Osteoblast (primary cell): ENCODE measurements around the gene CDC42EP5. TPM values are rescaled to one million over a fixed set of nuclear protein-coding genes. Genes with fewer than 3 reads are reported as not detected.

Source experiments
- DNase-seq: peaks from one replicate; pipeline ENCODE4 v3.0.0; 2011; ENCODE audit warnings: low spot score, mixed read lengths; ENCODE audit not compliant: insufficient read length; ENCODE audit errors: missing footprints
- H2AFZ ChIP-seq: 2 replicates; pipeline ENCODE4 v1.6.0; 2011; ENCODE audit warnings: mild to moderate bottlenecking, low read length
- H3K27ac ChIP-seq: 2 replicates; pipeline ENCODE4 v1.5.1; 2011; ENCODE audit warnings: mild to moderate bottlenecking, low read depth, low read length, moderate library complexity
- H3K27me3 ChIP-seq: 2 replicates; pipeline ENCODE4 v1.6.0; 2012; ENCODE audit warnings: mild to moderate bottlenecking, control low read depth, inconsistent platforms, low read length, moderate library complexity; ENCODE audit not compliant: insufficient read depth
- H3K36me3 ChIP-seq: 2 replicates; pipeline ENCODE4 v1.5.1; 2011; ENCODE audit warnings: mild to moderate bottlenecking, low read length, control low read depth, moderate library complexity; ENCODE audit not compliant: insufficient read depth
- H3K4me1 ChIP-seq: 2 replicates; pipeline ENCODE4 v1.5.1; 2011; ENCODE audit warnings: mild to moderate bottlenecking, low read length, control low read depth, moderate library complexity; ENCODE audit not compliant: insufficient read depth
- H3K4me2 ChIP-seq: 2 replicates; pipeline ENCODE4 v1.6.0; 2011; ENCODE audit warnings: mild to moderate bottlenecking, low read length; ENCODE audit not compliant: insufficient read depth
- H3K4me3 ChIP-seq: fragments of 200-600 bp; sonication (generic); 3 replicates; pipeline ENCODE4 v1.5.1; 2012; ENCODE audit warnings: mild to moderate bottlenecking, low read length, inconsistent platforms; ENCODE audit not compliant: insufficient read depth
- H3K79me2 ChIP-seq: 2 replicates; pipeline ENCODE4 v1.6.0; 2012; ENCODE audit warnings: mild to moderate bottlenecking, low read length, control low read depth, inconsistent platforms; ENCODE audit not compliant: insufficient read depth
- H3K9me3 ChIP-seq: 2 replicates; pipeline ENCODE4 v1.5.1; 2011; ENCODE audit warnings: low read depth, low read length, control low read depth
- H4K20me1 ChIP-seq: 2 replicates; pipeline ENCODE4 v1.6.0; 2012; ENCODE audit warnings: mild to moderate bottlenecking, low read length, control low read depth; ENCODE audit not compliant: insufficient read depth
- total RNA-seq: library from RNA; depleted of rRNA; stranded (reverse); fragments of >200 nt; gene quantifications from 2 replicates; pipeline ENCODE4 v1.2.3, GENCODE V29; 2012
- TF ChIP-seq, protein P1 (sequence below): IDR thresholded peaks from 2 replicates; pipeline ENCODE4 v1.5.1; 2011; ENCODE audit warnings: mild to moderate bottlenecking, low read depth, low read length, moderate library complexity; ENCODE audit errors: extremely low read depth

The CDC42EP5 gene
- total RNA-seq, 1 donor = 18.8 TPM

DNA sequence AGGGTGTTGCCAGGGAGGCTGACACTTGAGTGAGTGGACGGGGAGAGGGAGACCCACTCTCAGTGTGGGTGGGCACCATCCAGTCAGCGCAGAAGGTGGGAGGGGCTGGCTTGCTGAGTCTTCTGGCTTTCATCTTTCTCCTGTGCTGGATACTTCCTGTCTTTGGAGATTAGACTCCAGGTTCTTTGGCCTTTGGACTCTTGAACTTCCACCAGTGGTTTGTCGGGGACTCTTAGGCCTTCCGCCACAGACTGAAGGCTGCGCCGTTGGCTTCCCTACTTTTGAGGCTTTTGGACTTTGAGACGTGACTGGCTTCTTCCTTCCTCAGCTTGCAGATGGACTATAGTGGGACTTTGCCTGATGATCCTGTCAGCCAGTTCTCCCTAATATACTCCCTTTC is 28.4 kb downstream of the CDC42EP5 start:
- Histone ChIP-seq H2AFZ (no peak overlapping the region), H3K36me3 (peaks cover 12% of the 10 kb centered on the region)
- TF ChIP-seq, protein P1, sequence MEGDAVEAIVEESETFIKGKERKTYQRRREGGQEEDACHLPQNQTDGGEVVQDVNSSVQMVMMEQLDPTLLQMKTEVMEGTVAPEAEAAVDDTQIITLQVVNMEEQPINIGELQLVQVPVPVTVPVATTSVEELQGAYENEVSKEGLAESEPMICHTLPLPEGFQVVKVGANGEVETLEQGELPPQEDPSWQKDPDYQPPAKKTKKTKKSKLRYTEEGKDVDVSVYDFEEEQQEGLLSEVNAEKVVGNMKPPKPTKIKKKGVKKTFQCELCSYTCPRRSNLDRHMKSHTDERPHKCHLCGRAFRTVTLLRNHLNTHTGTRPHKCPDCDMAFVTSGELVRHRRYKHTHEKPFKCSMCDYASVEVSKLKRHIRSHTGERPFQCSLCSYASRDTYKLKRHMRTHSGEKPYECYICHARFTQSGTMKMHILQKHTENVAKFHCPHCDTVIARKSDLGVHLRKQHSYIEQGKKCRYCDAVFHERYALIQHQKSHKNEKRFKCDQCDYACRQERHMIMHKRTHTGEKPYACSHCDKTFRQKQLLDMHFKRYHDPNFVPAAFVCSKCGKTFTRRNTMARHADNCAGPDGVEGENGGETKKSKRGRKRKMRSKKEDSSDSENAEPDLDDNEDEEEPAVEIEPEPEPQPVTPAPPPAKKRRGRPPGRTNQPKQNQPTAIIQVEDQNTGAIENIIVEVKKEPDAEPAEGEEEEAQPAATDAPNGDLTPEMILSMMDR = no peak

DNA sequence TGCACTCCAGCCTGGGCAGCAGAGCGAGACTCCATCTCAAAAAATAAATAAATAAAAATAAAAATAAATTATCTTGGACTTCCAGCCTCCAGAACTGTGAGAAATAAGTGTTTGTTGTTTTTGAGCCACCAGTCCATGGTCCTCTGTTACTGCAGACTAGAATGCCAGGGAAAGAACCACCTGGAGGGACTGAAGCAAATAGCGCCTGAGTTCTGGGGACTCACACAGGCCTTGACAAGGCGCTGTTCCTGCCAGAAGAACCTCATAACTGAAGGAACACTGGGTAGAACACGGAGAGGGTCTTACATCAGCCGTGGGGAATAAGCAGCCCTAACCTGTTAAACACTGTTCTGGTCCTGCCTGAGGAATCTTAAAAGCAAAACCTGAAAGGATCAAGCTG is 32.5 kb downstream of the CDC42EP5 start:
- H2AFZ ChIP-seq = no peak overlapping the region
- no peak for DNase-seq
- no peak overlapping the region for H3K4me2 ChIP-seq
- H4K20me1 ChIP-seq = peaks cover 13% of the 10 kb centered on the region
- H3K9me3 ChIP-seq = no peaks in the 10 kb centered on the region
- H3K79me2 ChIP-seq = peaks cover 8% of the 10 kb centered on the region
- H3K36me3 ChIP-seq = peaks cover 11% of the 10 kb centered on the region
- no peak overlapping the region for H3K27ac ChIP-seq
- TF ChIP-seq, protein P1 = no peak
- H3K4me1 ChIP-seq = no peaks in the 10 kb centered on the region
- no peak overlapping the region for H3K4me3 ChIP-seq
- H3K27me3 ChIP-seq = no peaks in the 10 kb centered on the region

More for the DNA sequence above, 28.4 kb downstream of the CDC42EP5 start:
- Histone ChIP-seq H3K4me2 (no peak overlapping the region), H4K20me1 (peaks cover 7% of the 10 kb centered on the region), H3K4me3 (no peak overlapping the region), H3K4me1 (peaks cover 10% of the 10 kb centered on the region), H3K79me2 (peaks cover 33% of the 10 kb centered on the region), H3K9me3 (no peaks in the 10 kb centered on the region), H3K27me3 (no peaks in the 10 kb centered on the region), H3K27ac (no peak overlapping the region)
- no peak for DNase-seq

DNA sequence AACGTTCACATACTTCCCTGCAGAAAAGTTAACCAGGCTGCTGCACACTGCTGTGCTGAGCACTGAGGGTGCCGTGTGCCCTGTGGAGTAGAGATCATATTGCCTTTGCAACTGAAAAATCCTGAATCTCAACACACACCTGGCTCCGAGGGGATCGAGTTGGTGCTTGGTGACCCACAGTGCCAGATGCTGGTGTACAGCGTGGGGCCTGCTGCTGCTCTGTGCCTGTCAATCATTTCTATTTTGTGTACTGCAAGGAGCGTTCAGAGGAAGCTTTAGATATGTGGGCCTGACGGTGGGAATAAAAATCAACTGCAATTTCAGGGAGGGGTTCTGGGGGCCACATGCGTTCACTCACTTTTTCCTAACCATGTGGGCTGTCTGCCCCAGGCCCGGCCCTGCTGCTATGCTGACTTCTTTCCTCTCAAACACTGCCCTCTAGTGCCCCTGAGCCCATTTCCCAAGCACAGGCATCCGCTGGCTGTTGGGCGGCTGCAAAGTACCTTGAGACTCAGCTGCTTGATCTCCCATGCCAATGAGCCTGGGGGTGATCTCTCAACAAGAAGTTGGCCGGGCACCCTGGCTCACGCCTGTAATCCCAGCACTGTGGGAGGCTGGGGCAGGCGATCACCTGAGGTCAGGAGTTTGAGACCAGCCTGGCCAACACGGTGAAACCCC is 33.8 kb downstream of the CDC42EP5 start:
- H3K4me1 ChIP-seq = no peaks in the 10 kb centered on the region
- peaks cover 8% of the 10 kb centered on the region for H3K79me2 ChIP-seq
- H3K9me3 ChIP-seq = no peaks in the 10 kb centered on the region
- peaks cover 21% of the 10 kb centered on the region for H4K20me1 ChIP-seq
- H3K27ac ChIP-seq = no peak overlapping the region
- H3K4me2 ChIP-seq = no peak overlapping the region
- H2AFZ ChIP-seq = no peak overlapping the region
- H3K36me3 ChIP-seq = peaks cover 9% of the 10 kb centered on the region
- peak; percentile 82 for DNase-seq
- no peak overlapping the region for H3K4me3 ChIP-seq
- TF ChIP-seq, protein P1 = peak; percentile 46
- H3K27me3 ChIP-seq = no peaks in the 10 kb centered on the region

DNA sequence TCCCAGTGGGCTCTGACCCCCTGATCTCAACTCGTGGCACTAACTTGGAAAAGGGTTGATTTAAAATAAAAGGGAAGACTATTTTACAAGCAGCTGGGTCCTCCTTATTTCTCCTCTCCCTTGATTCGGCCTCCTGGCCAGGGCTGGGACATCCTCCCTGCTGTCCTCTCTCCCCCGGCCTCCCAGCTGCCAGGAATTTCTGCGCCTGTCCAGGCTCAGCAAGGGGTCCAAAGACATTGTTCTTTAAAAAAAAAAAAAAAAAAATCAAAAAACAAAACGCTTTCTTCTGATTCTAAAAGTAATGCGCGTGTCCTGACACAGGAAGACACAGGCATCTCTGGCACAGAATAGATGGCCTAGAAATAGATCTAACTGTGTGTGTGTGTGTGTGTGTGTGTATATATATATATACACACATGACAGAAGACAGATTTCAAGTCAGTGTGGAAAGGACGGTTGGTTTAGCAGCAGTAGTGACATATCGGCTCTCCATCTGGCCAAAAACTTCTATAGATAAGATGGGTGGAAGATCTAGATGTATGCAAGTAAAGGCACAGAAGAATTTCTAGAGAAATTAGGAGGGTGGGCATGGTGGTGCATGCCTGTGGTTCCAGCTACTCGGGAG is 36.4 kb downstream of the CDC42EP5 start:
- H3K27me3 ChIP-seq = no peaks in the 10 kb centered on the region
- H3K79me2 ChIP-seq = peaks cover 8% of the 10 kb centered on the region
- peaks cover 32% of the 10 kb centered on the region for H4K20me1 ChIP-seq
- no peak overlapping the region for H3K27ac ChIP-seq
- H3K9me3 ChIP-seq = no peaks in the 10 kb centered on the region
- no peak overlapping the region for H3K4me3 ChIP-seq
- no peaks in the 10 kb centered on the region for H3K4me1 ChIP-seq
- DNase-seq = peak; percentile 71
- H3K36me3 ChIP-seq = no peaks in the 10 kb centered on the region
- no peak overlapping the region for H2AFZ ChIP-seq
- H3K4me2 ChIP-seq = no peak overlapping the region
- TF ChIP-seq, protein P1 = no peak
